Measurements from ENCODE around the gene ADORA1.

The ADORA1 gene

DNA sequence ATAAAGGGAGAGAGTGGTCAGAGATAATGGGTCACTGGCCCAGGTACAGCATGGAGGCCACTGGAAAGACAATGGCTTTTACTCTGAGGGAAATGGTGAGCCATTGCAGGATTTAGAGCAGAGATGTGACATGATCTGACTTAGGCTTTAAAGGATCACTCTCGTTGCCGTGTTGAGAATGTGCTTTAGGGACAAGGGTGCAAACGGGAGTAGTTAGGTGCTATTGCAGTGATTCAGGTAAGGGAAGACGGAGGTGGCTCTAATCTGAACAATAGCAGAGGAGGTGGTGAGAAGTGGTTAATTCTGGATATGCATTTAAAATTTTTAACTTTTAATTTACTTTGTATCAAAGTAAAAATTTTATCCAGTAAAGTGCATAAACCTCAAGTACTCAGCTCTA is 9.8 kb downstream of the ADORA1 start:
- FAIRE-seq: no peak
- TF ChIP-seq, protein P1, sequence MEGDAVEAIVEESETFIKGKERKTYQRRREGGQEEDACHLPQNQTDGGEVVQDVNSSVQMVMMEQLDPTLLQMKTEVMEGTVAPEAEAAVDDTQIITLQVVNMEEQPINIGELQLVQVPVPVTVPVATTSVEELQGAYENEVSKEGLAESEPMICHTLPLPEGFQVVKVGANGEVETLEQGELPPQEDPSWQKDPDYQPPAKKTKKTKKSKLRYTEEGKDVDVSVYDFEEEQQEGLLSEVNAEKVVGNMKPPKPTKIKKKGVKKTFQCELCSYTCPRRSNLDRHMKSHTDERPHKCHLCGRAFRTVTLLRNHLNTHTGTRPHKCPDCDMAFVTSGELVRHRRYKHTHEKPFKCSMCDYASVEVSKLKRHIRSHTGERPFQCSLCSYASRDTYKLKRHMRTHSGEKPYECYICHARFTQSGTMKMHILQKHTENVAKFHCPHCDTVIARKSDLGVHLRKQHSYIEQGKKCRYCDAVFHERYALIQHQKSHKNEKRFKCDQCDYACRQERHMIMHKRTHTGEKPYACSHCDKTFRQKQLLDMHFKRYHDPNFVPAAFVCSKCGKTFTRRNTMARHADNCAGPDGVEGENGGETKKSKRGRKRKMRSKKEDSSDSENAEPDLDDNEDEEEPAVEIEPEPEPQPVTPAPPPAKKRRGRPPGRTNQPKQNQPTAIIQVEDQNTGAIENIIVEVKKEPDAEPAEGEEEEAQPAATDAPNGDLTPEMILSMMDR (IDR thresholded peaks at IDR 0.05; ENCODE audit: insufficient read depth, missing control alignments): no peak
- no peak for DNase-seq (ENCODE audit: insufficient read length, low spot score)

DNA sequence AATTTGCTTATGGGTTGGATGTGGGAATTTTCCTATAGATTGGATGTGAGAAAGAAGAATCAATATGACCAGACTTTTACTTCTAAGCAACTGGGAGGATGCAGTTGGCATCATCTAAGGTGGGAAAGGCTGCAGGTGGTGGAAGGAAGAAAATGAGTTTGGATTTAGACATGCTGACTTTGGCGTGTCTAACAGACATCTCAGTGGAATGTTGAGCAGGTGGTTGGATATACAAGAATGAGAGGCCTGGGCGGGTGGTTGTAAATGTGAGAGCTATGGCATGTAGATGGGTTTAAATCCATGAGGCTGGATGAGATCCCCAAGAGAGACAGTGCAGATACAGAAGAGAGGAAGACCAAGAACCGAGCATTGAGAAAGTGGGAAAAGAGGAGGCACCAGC is 10.5 kb downstream of the ADORA1 start:
- no peak for FAIRE-seq
- TF ChIP-seq, protein P1 (IDR thresholded peaks at IDR 0.05; ENCODE audit: insufficient read depth, missing control alignments): no peak

GRCh38 chr1:203139976-203140475 is 12.5 kb downstream of the ADORA1 start:
- FAIRE-seq: no peak
- DNase-seq (ENCODE audit: insufficient read length, low spot score): no peak
- TF ChIP-seq, protein P1 (IDR thresholded peaks at IDR 0.05; ENCODE audit: insufficient read depth, missing control alignments): no peak

More for the DNA sequence above, 10.5 kb downstream of the ADORA1 start:
- no peak for DNase-seq (ENCODE audit: insufficient read length, low spot score)

GRCh38 chr1:203140743-203141520 is 13.4 kb downstream of the ADORA1 start:
- FAIRE-seq (no peak), DNase-seq (ENCODE audit: insufficient read length, low spot score) (no peak)
- TF ChIP-seq, protein P1 (IDR thresholded peaks at IDR 0.05; ENCODE audit: insufficient read depth, missing control alignments): no peak

DNA sequence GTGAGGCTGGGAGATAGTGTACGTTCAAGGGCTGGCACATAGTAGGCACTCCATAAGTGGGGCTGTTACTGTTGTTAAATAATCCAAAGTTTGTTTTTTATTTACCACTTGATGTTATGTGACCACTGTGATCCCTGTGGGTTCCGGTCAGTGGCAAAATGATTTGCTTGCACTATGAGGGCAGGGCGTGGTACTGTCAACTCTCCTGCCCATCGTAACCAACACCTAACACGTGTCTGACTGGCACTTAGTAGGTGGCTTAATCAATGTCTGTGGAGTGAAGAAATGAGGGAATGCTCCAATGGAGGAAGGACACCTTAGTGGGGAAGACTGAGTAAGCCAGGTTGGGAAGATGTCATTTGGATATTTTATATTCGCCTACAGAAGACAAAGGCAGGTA is 14.6 kb downstream of the ADORA1 start:
- DNase-seq (ENCODE audit: insufficient read length, low spot score) (no peak), FAIRE-seq (no peak)
- TF ChIP-seq, protein P1 (IDR thresholded peaks at IDR 0.05; ENCODE audit: insufficient read depth, missing control alignments): no peak

DNA sequence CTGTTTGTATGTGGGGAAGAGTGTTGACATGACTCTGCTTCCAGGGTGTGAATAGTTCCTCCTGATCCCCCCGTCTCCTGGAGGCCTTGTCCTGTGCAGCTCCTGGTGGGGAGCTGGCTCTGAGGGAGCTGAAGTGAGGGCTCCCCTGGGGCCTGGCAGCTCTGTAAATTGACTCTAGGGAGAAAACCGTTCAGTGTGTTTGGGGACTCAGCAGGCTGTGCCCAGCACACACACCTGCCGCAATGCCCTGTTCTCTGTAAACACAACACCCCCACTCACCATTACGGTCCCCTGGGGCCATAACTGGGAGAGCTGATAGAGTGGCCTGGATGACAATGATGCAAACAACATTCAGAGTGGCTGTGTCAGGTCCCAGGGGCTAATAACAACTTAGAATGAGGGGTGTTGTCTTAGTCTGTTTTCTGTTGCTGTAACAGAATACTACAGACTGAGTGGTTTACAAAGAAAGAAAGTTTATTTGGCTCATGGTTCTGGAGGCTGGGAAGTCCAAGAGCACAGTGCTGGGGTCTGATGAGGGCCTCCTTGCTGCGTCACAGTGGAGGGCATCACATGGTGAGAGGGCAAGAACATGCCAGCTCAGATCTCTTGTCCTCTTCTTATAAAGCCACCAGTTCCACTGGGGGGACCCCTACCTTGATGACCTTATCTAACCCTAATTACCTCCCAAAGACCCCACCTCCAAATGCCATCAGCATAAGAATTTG is 15.3 kb downstream of the ADORA1 start:
- DNase-seq (ENCODE audit: insufficient read length, low spot score) (no peak), FAIRE-seq (no peak)
- TF ChIP-seq, protein P1 (IDR thresholded peaks at IDR 0.05; ENCODE audit: insufficient read depth, missing control alignments): no peak
